Esophagus mucosa (tissue), 1 donor: Measurements from ENCODE around the gene TAF11. TPM values are rescaled to one million over a fixed set of nuclear protein-coding genes. Genes with fewer than 3 reads are reported as not detected.
"Not testable (repeated sequence)": the region's sequence is repeated elsewhere in the genome, so short reads cannot be mapped to it uniquely, and the experiment has no call there.

ENCODE experiments used
- ATAC-seq: fragments of 200-7000 bp; cut with Tn5 transposase; one replicate; pipeline ENCODE4 v1.9.1; 2020
- total RNA-seq: library from RNA; stranded (reverse); gene quantifications from one replicate; pipeline ENCODE4 v1.2.4, GENCODE V29; 2023
- donor health status: DM: yes; HTN: yes; CAD: no.

Gene TAF11
- total RNA-seq, 1 donor from 2014 or later, result 20.0 TPM

- peak; percentile 61 for ATAC-seq
Observed at GRCh38 chr6:34904990-34905613, 17.3 kb upstream of the TAF11 start.

GRCh38 chr6:34901930-34902329 lies 14.1 kb upstream of the TAF11 start:
- no peak for ATAC-seq

DNA sequence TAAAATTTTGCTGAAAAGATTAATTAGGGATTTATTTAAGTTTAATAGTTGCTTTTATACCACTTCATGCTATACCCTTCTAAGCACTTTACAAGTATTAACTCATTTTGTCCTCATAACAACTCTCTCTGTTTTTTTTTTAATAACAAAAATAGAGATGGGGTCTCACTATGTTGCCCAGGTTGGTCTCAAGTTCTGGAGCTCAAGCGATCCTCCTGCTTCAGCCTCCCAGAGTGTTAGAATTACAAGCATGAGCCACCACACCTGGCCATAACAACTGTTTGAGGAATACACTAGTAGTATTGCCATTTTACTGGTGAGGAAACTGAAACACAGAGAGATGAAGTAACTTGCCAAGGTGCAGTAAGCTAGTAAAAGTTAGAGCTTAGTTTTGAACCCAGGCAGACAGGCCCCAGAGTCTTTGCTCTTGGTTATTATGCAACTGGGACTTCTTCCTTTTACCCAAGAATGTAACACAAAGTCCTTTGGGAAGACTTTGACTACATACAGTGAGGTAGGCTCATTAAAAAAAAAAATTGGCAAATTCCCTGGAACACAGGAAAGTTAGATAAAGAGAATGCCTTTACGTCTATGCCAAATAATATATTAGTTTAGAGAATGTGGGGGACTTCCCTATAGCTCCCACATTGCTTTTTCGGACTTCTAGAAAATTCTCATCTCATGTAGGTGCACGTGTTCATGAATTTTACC lies 12.6 kb upstream of the TAF11 start:
- no peak for ATAC-seq

GRCh38 chr6:34899748-34900147 lies 11.9 kb upstream of the TAF11 start:
- not testable (repeated sequence) for ATAC-seq

DNA sequence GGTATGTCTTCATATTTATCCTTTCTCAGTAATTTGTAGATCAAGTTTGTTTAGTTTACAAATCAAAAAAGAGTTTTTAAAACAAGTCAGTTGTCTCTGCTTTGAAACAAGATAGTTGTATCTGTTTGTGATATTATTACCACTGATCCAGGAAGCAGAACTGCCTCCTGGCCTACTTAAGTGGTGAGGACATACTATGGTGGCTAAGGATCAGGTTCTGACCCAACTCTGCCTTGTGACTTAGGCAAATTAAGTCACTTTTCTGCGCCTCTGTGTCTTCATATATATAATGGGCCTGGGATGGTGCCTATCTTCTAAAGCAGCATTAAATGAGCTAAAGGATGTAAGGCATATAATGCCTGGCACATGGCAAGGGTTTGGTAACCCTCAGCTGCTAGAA lies 9.9 kb upstream of the TAF11 start:
- ATAC-seq, result no peak

GRCh38 chr6:34897130-34897529 lies 9.3 kb upstream of the TAF11 start:
- ATAC-seq, result no peak

DNA sequence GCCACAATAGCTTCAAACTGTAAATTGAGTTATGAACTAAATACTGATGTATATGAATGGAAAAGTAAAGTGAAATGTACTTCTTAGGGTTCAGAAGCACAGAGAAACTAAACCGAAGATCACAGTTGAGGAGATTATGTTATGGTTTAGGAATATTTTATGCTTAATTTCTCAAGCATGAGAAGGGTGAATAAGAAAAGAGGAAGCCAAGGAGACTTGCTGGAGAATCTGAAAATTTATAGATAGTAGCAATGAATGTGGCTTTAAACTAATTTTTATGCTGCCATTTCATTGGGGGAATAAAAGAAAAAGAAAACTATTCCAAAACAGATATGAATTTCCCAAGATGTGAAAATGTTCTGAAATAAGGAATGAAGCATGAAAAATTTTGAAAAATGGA lies 6.9 kb upstream of the TAF11 start:
- ATAC-seq, result no peak

GRCh38 chr6:34891296-34891695 lies 3.5 kb upstream of the TAF11 start:
- ATAC-seq, result peak; percentile 2

DNA sequence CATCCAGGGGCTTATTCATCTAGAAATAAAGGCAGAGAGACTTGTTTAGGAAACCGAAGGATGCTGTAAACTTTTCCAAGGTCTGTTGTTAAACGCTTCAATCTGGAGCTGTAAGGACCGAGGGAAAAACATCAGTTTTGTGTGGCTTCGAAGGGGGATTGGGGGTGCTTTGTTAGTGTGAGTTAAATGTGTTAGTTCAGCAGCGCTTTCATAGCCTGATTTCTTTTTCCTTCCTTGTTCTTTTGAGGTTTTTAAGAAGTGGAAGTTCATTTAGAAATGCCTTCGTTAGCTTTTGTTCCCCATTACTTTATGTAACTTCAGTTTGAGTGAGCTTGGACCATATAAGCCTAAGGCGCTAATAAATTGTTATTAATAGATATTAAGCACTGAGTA lies 2.7 kb upstream of the TAF11 start:
- ATAC-seq, result no peak

DNA sequence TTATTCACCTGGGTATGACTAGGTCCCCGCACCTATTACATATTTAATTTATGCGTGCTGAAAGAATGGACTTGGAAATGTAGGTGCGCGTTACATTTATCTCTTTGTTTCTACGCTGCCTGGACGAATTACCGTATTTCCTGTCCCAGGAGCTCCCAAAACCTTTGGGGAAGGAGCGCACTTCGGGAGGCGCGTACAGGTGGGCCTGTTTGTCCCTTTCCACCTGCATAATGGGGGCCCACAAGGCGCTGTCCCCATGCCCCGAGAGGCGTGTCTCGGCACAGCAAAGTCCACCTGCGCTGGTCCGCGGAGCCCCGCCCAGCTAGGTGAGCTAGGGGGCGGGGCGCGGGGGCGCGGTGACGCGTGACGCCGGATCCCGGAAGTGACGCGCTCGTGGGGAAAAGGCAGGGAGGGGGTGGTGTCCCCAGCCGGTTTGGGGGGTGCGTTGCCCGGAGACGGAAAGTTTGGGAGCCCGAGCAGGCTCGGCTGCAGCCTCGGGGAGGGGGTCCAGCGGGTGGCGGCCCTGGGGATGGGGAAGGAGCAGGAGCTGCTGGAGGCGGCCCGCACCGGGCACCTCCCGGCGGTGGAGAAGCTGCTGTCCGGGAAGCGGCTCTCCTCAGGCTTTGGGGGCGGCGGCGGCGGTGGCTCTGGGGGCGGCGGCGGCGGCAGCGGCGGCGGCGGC lies 1.2 kb upstream of the TAF11 start, which contains the start of gene ANKS1A:
Gene ANKS1A (plus strand): TSS at position 382 of the 682 bp plus-strand sequence. CDS start 148 bp downstream, at position 530.
- ATAC-seq, result peak; percentile 91

DNA sequence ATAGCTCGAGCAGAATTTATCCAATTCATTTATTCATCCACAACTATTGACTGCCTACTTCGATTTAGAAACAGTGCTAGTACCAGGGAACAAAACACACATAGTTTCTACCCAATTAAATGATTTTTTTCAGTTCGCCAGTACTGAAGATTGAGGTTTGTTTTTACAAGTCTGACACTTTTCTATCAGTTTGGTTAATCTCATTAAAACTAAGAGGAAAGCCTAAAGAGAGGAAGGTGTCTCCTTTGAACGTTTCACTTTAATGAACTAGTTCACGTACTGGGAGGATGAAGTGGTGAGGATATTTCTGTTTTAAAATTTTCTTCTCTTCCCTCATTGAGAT lies 643 bp upstream of the TAF11 start:
- ATAC-seq, result no peak

GRCh38 chr6:34885837-34886236 lies 2.0 kb downstream of the TAF11 start:
- ATAC-seq, result not testable (repeated sequence)

GRCh38 chr6:34884996-34885395 lies 2.8 kb downstream of the TAF11 start:
- ATAC-seq, result no peak

GRCh38 chr6:34884073-34884472 lies 3.8 kb downstream of the TAF11 start:
- ATAC-seq, result not testable (repeated sequence)

- no peak for ATAC-seq
Observed at GRCh38 chr6:34877869-34878485, 9.9 kb downstream of the TAF11 start.

DNA sequence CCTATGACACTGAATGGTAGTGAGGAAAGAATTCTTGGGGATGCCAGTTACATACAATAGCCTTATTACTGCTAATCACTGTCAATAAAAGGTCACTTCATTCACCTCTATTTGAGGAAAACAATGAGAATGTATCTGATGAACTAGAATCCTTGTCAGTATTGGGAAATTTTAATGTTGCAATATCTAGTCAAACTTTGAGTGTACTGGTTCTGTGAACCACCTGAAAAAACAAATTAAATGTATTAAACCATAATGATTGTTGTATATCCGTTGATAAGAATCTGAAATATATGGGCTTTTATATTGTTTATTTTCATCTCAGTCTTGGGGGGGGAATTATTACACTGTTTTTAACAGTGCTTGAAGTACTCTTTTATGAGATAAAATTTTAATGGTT lies 10.6 kb downstream of the TAF11 start:
- ATAC-seq, result no peak

GRCh38 chr6:34876472-34876871 lies 11.4 kb downstream of the TAF11 start:
- no peak for ATAC-seq

GRCh38 chr6:34875292-34876213 lies 12.3 kb downstream of the TAF11 start:
- ATAC-seq, result no peak

- no peak for ATAC-seq
Observed at GRCh38 chr6:34872332-34872731, 15.5 kb downstream of the TAF11 start.

GRCh38 chr6:34871853-34872252 lies 16.0 kb downstream of the TAF11 start:
- no peak for ATAC-seq

DNA sequence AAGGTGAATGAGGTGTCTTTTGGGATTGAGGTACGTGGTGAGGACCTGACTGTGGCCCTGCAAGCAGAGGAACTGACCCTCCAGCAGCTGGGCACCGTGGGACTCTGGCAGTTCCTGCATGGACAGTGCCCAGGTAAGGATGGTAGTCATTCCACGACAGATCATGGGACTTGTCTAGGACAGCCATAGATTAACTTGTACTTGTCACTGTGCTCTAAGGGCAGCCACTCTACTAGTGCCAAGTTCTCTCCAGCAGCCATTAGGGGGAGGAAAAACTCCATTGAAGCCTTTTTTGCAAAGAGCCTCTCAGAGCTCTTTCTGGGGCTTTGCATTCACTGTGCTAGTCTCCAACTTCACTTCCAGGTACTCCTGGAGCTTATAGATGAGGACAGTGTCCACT lies 20.4 kb downstream of the TAF11 start:
- ATAC-seq, result no peak

DNA sequence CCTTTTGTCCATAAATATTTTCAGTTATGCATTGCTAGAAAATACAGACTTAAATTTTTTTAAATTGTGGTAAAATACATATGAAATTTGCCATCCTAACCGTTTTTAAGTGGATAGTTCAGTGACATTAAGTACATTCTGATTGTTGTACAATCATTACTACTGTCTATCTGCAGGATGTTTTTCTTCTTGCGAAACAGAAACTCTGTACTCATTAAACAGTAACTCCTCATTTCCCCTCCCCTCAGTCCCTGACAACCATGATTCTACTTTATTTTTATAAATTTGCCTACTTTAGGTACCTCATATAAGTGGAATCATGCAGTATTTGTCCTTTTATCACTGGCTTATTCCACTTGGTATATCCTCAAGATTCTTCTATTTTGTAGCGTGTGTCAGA lies 21.3 kb downstream of the TAF11 start:
- no peak for ATAC-seq
